ENCODE data around the gene TIMP2.

DNA sequence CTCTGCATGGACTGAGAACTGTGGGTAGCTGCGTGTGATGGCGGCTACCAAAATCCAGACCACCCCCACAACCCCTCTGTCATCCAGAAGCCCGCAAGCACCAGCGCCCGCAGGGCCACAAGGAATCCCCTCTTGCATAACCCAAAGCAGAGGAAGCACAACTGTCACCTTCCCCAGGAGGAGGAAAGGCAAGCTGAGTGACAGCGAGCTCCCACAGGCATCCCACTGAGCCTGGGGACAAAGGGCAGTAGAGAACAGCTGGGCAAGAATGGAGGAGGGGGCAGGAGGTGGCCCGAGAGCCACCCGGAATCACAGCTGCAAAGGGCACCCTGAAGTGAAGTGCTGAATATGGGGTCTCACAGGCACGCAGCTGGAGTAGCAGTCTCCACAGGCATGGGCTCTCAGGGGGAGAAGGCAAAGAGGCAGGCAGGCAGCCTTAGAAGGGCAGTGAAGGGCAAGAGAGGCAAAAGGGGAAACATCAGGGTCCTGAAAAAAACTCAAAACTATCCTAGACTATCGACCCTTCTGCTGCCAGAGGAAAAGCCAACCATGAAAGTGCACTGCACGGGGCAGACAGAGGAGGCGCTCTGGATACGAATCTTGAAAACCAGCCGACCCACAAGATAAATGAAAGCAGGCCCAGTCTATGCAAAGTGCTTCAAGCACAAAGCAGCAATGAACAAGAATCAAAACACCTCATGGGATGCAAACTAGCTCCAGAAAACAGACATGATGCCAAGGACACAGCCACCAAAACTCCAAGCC lies 101.7 kb downstream of the TIMP2 start:
- TF ChIP-seq EZH2phosphoT487 (IDR thresholded peaks at IDR 0.05; ENCODE audit: insufficient read depth, low read depth) (no peak), EZH2 (IDR thresholded peaks at IDR 0.05; ENCODE audit: insufficient read depth, poor library complexity, severe bottlenecking) (no peak)

Measured in GM23248 (cell line).